NB4 (cell line): ENCODE data around the gene HBA1.

Experiments used
- DNase-seq: peaks from one replicate; pipeline ENCODE4 v3.0.0; 2010; ENCODE audit warnings: low read depth
- H3K4me3 ChIP-seq: one replicate; pipeline ENCODE4 v1.5.1; 2011; ENCODE audit warnings: mild to moderate bottlenecking, low read depth, low read length, moderate library complexity
- CTCF ChIP-seq: IDR thresholded peaks from one replicate; pipeline ENCODE4 v1.5.1; 2012; ENCODE audit warnings: low read depth, low read length
- MYC ChIP-seq: IDR thresholded peaks from 2 replicates; pipeline ENCODE4 v1.6.1; 2011; ENCODE audit warnings: low read depth, low read length
- POLR2A ChIP-seq: IDR thresholded peaks from 2 replicates; pipeline ENCODE4 v1.6.1; 2011; ENCODE audit warnings: mild to moderate bottlenecking; ENCODE audit not compliant: insufficient read length; ENCODE audit errors: extremely low read depth
- TF ChIP-seq, protein P1 (sequence below): IDR thresholded peaks from 2 replicates; pipeline ENCODE4 v1.6.1; 2011; ENCODE audit warnings: low read depth, low read length

Gene HBA1

GRCh38 chr16:140175-140857 lies 36.2 kb upstream of the HBA1 start:
- H3K4me3 ChIP-seq, result no peak overlapping the region
- DNase-seq, result no peak
- no peak for TF ChIP-seq CTCF
- TF ChIP-seq MYC, result no peak
- TF ChIP-seq, protein P1, sequence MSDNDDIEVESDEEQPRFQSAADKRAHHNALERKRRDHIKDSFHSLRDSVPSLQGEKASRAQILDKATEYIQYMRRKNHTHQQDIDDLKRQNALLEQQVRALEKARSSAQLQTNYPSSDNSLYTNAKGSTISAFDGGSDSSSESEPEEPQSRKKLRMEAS, result no peak
- no peak for TF ChIP-seq POLR2A

- no peak for DNase-seq
- H3K4me3 ChIP-seq, result no peak overlapping the region
- TF ChIP-seq, protein P1, result no peak
- TF ChIP-seq MYC, result no peak
- no peak for TF ChIP-seq POLR2A
- TF ChIP-seq CTCF, result no peak
Observed at GRCh38 chr16:142405-142967, 34.0 kb upstream of the HBA1 start.

- no peak for DNase-seq
- H3K4me3 ChIP-seq, result no peak overlapping the region
- TF ChIP-seq POLR2A (no peak), MYC (no peak), CTCF (no peak)
- TF ChIP-seq, protein P1, result no peak
Observed at GRCh38 chr16:143047-143446, 33.4 kb upstream of the HBA1 start.

DNA sequence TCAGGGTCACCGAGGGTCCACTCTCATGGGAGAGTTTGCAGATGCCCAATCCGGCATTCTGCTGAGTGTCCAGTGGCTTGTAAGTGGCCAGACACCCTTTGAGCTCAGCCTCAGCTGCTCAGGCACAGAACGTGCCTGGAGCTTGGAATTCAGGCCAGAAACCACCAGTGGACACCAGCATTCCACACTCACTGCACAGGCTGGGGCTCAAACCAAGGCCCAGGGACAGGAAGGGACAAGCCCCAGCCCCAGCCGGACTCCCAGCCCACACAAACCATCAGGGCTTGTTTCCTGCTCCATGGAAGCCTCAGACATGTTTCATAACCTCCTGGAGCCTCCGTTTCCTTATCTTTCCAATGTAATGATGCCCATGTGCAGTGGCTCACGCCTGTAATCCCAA lies 33.0 kb upstream of the HBA1 start:
- TF ChIP-seq CTCF (no peak), POLR2A (no peak), MYC (no peak)
- TF ChIP-seq, protein P1, result no peak
- no peak overlapping the region for H3K4me3 ChIP-seq
- DNase-seq, result no peak

DNA sequence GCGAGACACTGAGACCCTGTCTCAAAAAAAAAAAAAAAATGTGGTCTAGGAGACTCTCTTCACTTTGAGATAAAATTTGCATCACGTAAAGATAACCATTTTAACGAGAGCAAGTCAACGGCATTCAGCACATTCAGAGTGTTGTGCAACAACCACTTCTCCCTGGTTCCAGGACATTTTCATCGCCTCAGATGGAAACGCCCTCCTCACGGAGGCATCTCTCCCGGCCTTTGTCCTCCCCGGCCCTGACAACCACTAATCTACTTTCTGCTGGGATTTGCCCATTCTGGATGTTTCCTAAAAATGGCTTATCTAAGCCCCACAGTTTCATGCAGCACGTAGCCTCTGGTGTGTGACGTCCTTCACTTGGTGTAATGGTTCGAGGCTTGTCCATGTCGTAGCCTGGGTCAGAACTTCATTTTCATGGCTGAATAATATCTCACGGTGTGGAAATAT lies 31.7 kb upstream of the HBA1 start:
- TF ChIP-seq, protein P1, result no peak
- no peak for TF ChIP-seq POLR2A
- TF ChIP-seq CTCF, result no peak
- no peak for TF ChIP-seq MYC
- H3K4me3 ChIP-seq, result no peak overlapping the region
- peak; percentile 14 for DNase-seq
